Erythroblast (primary cell): ENCODE measurements around the gene IL18.

Source experiments
- GATA1 ChIP-seq: IDR thresholded peaks from 2 replicates; pipeline ENCODE4 v1.6.1; 2011; ENCODE audit warnings: low read depth, mild to moderate bottlenecking, control low read depth, low read length, moderate library complexity
- POLR2A ChIP-seq: IDR thresholded peaks from 2 replicates; pipeline ENCODE4 v1.6.1; 2011; ENCODE audit warnings: mild to moderate bottlenecking, low read length

GRCh38 chr11:112212290-112212689 is 48.4 kb upstream of the IL18 start:
- no peak for TF ChIP-seq POLR2A
- TF ChIP-seq GATA1 = no peak
